Measurements from ENCODE around the gene SCYL1.

GRCh38 chr11:65477149-65477965 is 47.5 kb upstream of the SCYL1 start:
- TF ChIP-seq CTCF (conservative IDR thresholded peaks at IDR 0.05; ENCODE audit: low read length) (no peak), EZH2phosphoT487 (IDR thresholded peaks at IDR 0.05; ENCODE audit: borderline replicate concordance, low read depth, low read length) (no peak)
